ENCODE data around the gene MRNIP. TPM values are rescaled to one million over a fixed set of nuclear protein-coding genes. Genes with fewer than 3 reads are reported as not detected.

The MRNIP gene
- total RNA-seq, 1 experiment from 2014 or later = 8.8 TPM

- DNase-seq (ENCODE audit: low read depth) = peak; percentile 91
Measured at GRCh38 chr5:179821298-179822058, 37.1 kb downstream of the MRNIP start.

- DNase-seq (ENCODE audit: low read depth) = peak; percentile 69
Measured at GRCh38 chr5:179820483-179821297, 37.9 kb downstream of the MRNIP start, which contains the start of gene SQSTM1. SQSTM1 (plus strand) TSS chr5:179820905; CDS start chr5:179820937, 32 bp downstream.

DNA sequence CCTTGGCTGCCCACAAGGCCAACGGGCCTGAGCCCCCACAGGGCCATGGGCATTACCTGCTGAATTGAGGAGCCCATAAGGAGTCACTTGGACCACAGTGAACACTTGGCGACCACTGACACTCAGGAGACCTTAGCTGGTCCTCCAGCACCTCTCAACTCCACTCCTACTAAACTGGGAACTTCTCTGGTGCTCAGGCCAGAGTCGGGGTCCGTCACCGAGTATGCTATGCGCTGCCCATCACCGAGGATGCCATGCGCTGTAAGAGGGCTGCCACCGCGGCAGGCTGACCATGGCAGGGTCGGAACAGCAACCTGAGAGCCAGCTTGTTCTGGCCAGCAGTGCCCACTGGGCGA, 38.5 kb downstream of the MRNIP start:
- no peak for DNase-seq (ENCODE audit: low read depth)

GRCh38 chr5:179819296-179820126, 39.1 kb downstream of the MRNIP start:
- peak; percentile 82 for DNase-seq (ENCODE audit: low read depth)

DNA sequence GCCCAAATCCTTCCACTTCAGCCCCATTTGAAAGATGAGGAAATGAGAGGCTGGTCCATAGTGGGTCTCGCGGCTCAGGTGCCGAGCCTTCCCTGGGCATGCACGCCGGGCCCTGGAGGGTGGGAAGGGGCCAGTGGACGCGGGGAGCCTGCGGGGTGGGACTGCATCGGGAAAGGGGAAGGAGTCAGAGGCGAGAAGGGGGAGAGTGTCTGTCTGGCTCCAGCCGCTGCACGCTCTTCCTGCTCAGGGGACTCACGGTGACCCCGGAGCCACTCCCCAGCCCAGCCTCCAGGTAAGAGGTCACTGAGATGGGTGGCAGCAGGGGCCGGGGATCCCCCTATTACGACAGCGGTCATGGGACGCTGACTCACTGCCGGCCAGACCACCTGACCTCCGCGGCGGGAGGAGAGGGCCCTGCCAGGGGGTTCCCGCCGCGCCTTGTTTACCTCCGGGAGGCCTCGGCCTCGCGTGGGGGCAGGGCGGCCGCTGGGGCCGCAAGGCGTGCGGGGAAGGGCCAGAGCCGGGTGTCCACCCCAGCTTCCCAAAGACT, 39.8 kb downstream of the MRNIP start:
- DNase-seq (ENCODE audit: low read depth) = peak; percentile 90

GRCh38 chr5:179817890-179818745, 40.5 kb downstream of the MRNIP start:
- DNase-seq (ENCODE audit: low read depth) = no peak

- DNase-seq (ENCODE audit: low read depth) = no peak
Measured at GRCh38 chr5:179817470-179817840, 41.2 kb downstream of the MRNIP start.

DNA sequence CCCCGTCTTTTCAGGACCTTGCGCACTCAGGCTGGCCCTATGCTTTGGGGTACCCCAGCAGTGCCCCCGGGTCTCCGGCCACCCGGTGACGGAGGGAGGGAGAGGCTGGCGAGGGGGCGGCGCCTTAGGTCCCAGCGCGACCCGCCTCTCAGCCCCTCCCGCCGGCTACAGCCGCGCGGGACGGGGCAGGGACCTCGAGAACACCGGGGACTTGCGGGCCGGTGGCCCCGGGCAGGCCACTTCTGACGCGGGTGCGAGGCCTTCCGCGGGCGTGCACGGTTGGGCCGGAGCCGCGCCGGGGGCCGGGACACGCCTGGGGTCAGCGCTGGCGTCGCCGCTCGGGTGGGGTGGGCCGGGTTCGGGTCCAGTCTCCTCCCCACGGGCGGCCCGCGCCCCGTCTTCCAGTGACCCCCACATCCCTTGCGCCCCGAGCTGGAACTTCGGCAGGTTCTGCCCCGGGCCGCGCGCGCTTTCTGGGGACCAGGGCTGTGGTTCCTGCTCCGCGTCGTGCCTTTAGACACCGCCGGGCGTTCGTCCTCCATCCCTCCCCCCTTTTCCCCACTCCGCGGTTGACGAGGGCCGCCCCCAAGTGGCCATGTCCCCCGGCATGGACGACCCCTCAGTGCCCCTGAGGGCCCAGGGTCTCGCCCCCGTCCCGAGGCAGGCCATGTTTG, 41.7 kb downstream of the MRNIP start:
- DNase-seq (ENCODE audit: low read depth) = no peak

DNA sequence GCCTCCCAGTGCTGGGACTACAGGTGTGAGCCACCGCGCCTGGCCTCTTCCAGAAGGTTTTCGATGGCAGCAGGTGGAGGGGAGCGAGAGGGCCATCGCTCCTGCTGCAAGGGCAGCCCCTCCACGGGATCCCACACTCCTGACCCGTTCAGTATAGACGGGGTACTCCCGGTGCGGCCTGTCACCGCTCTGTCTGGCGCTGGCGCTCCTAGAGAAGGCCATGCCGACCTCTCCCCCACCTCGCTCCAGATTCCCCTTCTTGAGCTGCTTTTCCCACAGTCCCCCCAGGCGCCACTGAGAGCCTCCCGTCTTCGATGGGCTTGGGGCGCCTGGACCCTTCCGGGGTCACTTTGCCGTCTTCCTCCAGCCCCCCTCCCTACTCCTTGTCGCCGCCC, 42.2 kb downstream of the MRNIP start:
- no peak for DNase-seq (ENCODE audit: low read depth)

DNA sequence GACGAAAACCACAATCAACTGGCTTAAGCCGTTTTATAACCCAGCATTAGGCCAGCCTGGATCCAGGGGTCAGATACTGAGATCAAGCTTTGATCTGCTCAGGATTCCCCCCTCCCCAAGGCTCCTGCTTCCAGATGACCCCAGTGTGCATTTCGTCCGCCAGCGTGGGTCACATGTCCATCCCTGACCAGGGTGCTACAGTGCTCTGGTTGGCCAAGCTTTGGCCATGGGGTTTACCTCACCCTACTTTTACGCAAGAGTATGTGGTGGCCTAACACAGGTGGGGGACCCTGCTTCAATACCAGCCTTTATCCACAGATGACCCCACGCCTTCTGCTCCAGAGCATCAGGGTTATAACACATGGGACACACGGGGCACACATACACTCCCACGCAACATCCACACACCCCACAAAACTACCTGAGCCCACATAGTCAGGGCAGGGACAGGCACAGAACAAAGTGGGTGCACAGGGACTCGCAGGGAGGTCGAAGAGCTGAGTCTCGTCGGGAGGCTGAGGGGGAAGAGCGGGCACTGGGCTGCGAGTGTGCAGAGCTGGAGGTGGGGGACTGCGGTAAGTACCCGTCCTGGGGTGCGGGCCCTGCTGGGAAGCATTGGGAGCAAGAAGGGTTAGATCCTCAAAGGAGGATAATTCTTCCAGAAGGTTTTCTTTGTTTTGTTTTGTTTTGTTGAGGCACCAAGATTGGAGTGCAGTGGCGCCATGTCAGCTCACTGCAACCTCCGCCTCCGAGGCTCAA, 42.9 kb downstream of the MRNIP start:
- no peak for DNase-seq (ENCODE audit: low read depth)

DNA sequence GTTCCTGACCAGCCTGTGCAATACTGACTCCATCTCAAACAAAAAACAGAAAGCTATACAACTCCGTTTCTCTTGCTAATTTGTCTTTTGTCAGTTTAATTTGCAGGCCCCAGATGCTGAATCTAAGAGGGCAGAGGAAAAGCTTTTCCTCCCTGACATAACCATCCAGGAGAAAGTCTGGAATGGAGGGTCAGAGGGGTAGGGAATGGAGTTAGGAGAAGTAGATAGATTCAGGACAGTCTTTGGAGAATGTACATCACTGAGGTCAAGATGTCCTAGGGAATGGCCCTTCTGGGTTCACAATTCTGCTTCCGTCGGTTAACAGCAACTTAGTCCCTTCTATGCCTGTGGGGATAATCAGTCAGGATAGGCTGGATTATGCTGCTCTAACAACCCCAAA, 44.5 kb downstream of the MRNIP start:
- DNase-seq (ENCODE audit: low read depth) = no peak

GRCh38 chr5:179812997-179813607, 45.5 kb downstream of the MRNIP start:
- no peak for DNase-seq (ENCODE audit: low read depth)

DNA sequence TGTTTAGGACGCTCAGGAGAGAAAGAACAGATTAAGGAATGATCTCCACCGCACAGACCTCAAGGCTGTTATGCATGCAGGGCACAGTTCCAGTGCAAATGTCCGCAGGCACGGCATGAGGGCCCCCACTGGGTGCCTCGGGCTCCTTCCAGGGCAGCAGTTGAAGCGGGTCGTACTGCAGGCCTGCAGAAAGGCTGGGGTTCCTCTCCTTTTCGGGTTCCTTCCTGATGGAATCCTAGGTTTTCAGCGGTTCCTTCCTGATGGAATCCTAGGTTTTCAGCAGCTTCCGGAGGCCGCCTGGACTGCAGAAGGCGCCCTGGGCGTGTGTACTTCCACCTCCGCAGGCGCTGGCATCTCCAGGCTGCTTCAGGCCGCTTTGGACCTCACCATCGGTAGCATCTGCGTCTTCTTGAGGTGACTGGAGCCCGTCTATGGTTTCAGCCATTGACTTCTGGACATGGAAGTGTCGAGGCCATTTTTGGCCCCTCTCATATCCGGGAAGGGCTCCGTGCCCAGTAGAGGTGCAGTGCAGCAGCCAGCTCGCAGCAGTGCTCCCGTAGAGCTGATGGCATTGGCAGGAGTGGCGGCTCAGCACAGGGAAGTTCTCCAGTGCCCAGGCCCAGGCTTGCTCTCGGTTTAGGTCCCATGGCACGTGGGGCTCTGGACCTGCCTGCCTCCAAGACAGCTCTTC, 46.3 kb downstream of the MRNIP start:
- DNase-seq (ENCODE audit: low read depth) = no peak

DNA sequence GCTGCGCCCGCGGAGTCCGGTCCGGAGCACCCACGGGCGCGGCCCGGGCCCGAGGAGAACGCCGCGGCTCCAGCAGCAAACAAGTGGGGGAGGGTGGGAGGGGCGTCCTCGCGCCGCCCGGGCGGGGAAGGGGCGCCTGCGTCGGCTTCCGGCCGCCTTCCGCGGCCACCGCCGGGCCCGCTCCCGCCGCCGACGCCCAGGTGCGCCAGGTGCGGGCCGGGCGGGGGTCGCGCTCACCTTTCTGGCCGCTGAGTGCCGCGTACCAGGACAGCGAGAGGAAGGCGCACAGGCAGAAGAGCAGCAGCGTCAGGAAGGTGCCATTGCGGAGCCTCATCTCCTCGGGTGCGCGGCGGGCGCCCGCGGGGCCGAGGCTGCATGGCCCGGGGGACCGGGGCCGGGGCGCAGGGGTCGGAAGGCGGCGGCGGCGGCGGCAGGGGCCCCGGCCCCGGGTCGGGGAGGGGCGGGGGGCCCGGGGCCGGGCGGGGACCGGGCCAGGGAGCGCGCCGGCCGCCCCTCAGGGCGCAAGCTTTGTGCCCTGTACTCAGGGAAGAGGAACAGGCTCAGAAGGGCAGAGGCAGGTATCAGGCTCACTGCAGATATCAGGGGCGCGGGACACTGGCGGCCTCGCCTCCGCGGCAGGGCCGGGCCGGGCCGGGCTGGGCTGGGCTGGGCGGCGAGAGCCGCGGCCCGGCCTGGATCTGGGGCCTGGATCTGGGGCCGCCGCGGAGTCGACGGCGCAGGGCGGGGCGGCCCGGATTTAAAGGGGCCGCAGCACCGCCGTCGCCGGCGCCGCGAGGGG, 52.2 kb downstream of the MRNIP start, which contains the start of gene MGAT4B:
TSS of gene MGAT4B (minus strand) at position 617 of the 799 bp plus-strand sequence. CDS start at position 334, 283 bp downstream.
- peak; percentile 75 for DNase-seq (ENCODE audit: low read depth)

DNA sequence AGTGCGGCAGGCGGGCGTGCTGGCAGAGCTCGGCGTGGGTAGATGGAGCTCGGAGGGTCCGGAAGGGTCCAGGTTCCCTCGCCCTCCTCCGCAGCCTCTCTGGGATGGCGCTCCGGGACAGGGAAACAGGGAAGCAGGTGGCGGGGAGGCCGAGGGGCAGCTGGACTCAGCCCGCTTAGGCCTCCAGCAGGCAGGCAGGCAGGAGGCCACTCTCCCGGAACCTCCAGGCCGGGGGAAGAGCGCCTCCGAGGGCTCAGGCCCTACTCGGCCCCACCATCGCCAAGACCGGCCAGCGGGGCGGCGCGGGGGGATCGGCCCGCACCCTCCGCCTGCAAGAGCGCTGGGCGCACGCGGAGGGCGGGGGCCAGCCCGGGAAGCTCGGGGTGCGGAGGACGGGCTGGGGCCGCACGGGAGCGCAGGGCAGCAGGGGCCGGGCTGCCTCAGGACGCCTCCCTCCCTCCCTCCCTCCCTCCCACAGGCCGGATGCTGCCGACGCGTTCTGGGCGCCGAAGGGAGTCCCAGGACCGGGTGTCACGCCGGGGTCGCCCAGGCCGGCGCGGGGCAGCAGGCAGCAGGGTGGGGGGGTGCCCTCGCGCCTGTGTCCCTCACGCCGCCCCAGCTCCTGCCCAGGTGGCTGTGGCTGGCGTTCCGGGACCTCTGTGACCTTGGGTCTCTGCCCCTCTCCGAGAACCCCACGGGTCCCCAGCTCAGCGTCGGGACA, 52.9 kb downstream of the MRNIP start:
- peak; percentile 47 for DNase-seq (ENCODE audit: low read depth)

GRCh38 chr5:179805070-179805528, 53.5 kb downstream of the MRNIP start:
- no peak for DNase-seq (ENCODE audit: low read depth)

- DNase-seq (ENCODE audit: low read depth) = no peak
Measured at GRCh38 chr5:179804555-179804947, 54.1 kb downstream of the MRNIP start.

All from RPMI7951 (cell line).